IPS-15b (cell line): Measurements from ENCODE around the gene NT5DC3.
"Not testable (repeated sequence)": the region's sequence is repeated elsewhere in the genome, so short reads cannot be mapped to it uniquely, and the experiment has no call there.

Experiments used
- H3K27me3 ChIP-seq: one replicate; pipeline ENCODE4 v1.6.1; 2013; ENCODE audit warnings: low read length; ENCODE audit not compliant: control insufficient read depth, insufficient read depth
- H3K36me3 ChIP-seq: one replicate; pipeline ENCODE4 v1.6.1; 2013; ENCODE audit warnings: low read length; ENCODE audit not compliant: control insufficient read depth, insufficient read depth
- H3K4me1 ChIP-seq: one replicate; pipeline ENCODE4 v1.6.1; 2013; ENCODE audit warnings: mild to moderate bottlenecking, low read length; ENCODE audit not compliant: control insufficient read depth, insufficient read depth
- H3K4me3 ChIP-seq: one replicate; pipeline ENCODE4 v1.5.1; 2013; ENCODE audit warnings: low read depth, low read length
- H3K9ac ChIP-seq: one replicate; pipeline ENCODE4 v1.6.1; 2013; ENCODE audit warnings: low read depth, mild to moderate bottlenecking, low read length
- H3K9me3 ChIP-seq: one replicate; pipeline ENCODE4 v1.6.1; 2013; ENCODE audit warnings: mild to moderate bottlenecking, low read length; ENCODE audit not compliant: control insufficient read depth, insufficient read depth

The NT5DC3 gene

DNA sequence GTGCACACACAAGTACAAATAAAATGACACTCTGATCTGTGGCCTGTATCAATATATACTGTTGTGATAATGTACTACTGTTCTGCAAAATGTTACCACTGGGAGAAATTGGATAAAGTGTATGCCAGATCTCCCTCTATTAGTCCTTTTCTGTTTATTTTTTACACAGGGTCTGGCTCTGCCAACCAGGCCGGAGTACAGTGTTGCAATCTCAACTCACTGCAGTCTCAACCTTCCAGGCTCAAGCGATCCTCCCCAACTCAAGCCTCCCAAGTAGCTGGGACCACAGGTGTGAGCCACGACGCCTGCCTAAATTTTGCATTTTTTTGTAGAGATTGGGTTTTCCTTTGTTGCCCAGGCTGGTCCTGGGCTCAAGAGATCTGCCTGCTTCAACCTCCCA, 1.9 kb downstream of the NT5DC3 start:
- Histone ChIP-seq H3K4me3 (no peak overlapping the region), H3K4me1 (no peaks in the 10 kb centered on the region), H3K36me3 (no peaks in the 10 kb centered on the region), H3K9ac (no peak overlapping the region), H3K27me3 (peaks cover 7% of the 10 kb centered on the region), H3K9me3 (no peaks in the 10 kb centered on the region)

DNA sequence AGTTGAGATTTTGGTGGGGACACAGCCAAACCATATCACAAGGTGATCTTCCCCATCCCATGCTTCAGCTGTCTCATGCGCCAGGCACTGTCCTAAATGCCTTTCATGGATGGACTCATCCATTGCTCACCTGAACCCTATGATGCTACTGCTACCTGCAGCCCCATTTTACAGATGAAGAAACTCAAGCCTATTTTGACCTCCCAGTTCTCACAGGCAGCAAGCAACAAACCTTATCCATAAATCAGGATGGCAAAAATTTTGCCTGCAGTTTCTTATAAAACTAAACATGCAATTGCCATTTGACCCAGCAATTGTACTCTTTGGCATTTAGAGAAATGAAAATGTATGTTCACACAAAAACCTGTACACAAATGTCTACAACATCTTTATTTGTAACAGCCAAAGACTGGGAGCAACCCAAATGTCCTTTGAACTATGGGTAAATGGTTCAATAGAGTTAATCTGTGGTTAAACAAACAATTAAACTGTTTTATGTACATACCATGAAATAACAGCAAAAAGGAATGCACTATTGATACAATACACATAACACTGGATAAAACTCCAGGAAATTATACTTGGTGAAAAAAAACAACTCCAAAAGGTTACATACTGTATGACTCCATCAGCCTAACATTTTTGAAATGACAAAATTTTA, 2.6 kb downstream of the NT5DC3 start:
- Histone ChIP-seq H3K4me3 (no peak overlapping the region), H3K9me3 (no peaks in the 10 kb centered on the region), H3K4me1 (no peaks in the 10 kb centered on the region)

DNA sequence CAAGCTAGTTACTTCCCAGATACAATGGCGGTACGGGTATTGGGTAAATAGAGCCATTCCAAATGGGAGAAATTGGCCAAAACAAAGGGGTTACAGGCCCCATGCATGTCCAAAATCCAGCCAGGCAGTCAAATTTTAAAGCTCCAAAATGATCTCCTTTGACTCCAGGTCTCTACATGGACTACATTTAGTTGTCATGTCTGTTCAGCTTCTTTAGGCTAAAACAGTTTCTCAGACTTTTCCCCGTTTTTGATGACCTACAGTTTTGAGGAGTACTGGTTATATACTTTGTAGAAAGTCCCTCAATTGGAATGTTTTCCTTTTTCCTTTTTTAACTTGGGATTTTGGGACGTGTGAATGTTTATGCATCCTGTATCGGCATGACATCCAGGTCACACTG, 4.7 kb downstream of the NT5DC3 start:
- no peaks in the 10 kb centered on the region for H3K36me3 ChIP-seq
- H3K9me3 ChIP-seq = no peaks in the 10 kb centered on the region

More for the DNA sequence above, 2.6 kb downstream of the NT5DC3 start:
- Histone ChIP-seq H3K9ac (no peak overlapping the region), H3K36me3 (no peaks in the 10 kb centered on the region), H3K27me3 (peaks cover 7% of the 10 kb centered on the region)

DNA sequence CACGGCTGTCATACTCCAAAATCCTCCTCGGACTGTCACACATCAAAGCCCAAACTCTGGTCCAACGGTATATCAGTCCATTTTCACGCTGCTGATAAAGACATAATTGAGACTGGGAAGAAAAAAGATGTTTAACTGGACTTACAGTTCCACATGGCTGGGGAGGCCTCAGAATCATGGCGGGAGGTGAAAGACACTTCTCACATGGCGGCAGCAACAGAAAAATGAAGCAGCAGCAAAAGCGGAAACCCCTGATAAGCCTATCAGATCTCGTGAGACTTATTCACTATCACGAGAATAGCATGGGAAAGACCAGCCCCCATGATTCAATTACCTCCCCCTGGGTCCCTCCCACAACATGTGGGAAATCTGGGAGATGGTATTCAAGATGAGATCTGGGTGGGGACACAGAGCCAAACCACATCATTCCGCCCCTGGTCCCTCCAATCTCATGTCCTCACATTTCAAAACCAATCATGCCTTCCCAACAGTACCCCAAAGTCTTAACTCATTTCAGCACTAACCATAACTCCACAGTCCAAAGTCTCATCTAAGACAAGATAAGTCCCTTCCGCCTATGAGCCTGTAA, 5.2 kb downstream of the NT5DC3 start:
- not testable (repeated sequence) for H3K4me1 ChIP-seq, H3K9me3 ChIP-seq, H3K4me3 ChIP-seq

More for the DNA sequence above, 4.7 kb downstream of the NT5DC3 start:
- Histone ChIP-seq H3K4me3 (no peak overlapping the region), H3K27me3 (peaks cover 7% of the 10 kb centered on the region), H3K9ac (no peak overlapping the region), H3K4me1 (no peaks in the 10 kb centered on the region)

DNA sequence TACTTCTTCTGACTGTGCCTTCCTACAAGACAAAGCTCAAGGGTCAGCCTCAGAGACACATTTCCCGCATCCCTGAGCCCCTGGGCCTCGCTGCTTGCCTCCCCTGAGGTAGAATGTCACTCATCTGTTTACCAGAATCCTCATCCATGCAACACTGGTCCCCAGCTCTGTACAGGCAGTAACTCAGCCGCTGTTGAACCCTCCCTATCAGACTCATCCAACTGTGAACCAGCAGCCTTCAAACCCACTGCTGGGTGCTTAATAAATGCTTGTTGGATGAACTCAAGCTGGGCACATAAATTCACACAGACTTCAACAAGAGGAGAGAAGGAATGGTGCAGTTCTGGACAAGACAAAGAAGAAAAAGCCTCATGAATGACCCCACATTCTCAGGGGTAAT, 6.1 kb downstream of the NT5DC3 start:
- no peaks in the 10 kb centered on the region for H3K9me3 ChIP-seq
- no peak overlapping the region for H3K4me3 ChIP-seq
- H3K27me3 ChIP-seq = peaks cover 4% of the 10 kb centered on the region
- H3K4me1 ChIP-seq = no peaks in the 10 kb centered on the region
- H3K9ac ChIP-seq = no peak overlapping the region
- H3K36me3 ChIP-seq = no peaks in the 10 kb centered on the region

More for the DNA sequence above, 5.2 kb downstream of the NT5DC3 start:
- H3K27me3 ChIP-seq, H3K9ac ChIP-seq, H3K36me3 ChIP-seq: not testable (repeated sequence)

DNA sequence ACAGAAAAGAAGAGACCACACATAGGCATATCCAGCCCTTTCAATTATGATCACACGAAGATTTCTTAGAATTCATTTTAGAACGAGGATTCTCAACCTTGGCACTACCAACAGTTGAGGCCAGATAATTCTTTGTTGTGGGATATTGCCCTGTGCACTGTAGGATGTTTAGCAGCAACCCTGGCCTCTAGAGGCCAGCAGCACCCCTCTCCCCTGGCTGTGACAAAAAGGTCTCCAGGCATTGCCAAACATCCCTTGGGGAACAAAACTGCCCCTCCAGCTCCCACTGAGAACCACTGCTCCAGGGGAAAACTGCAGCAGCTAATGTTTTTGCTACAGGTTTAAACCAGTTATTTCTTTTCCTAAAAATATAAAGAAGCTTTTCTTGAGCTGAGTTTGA, 7.1 kb downstream of the NT5DC3 start:
- H3K36me3 ChIP-seq = no peaks in the 10 kb centered on the region
- H3K27me3 ChIP-seq = no peaks in the 10 kb centered on the region
- no peak overlapping the region for H3K9ac ChIP-seq
- H3K4me3 ChIP-seq = no peak overlapping the region
- no peaks in the 10 kb centered on the region for H3K9me3 ChIP-seq
- H3K4me1 ChIP-seq = no peaks in the 10 kb centered on the region

DNA sequence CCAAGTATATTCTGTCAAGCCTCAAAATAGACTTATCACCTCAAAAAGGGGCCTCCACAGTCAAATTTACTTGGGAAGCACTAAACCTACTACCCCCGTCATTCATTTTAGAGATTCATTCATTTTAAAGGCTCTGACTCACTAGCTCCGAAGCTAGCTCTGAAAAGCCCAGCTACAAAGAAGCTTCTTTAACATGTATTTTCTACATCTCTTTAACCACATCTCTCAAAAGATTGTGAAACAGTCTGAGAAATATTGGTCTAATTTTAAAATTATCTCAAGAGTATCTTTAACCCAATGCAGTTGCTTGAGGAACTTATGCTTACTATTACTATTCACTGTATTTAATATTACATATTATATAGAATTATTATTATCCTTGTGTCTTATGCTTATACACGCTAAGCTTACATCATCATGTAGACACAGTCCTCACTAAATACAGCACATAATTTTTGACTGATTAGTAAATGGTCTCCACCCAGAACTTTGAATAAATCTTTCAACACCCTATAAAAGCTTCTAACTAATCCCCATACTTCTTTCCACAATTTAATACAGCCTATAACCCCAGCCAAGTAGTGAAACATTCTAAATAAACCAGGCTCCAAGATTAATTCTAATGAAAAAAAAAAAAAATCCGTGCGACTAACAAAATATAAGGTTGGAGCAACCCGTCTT, 7.8 kb downstream of the NT5DC3 start:
- H3K9ac ChIP-seq = no peak overlapping the region
- H3K4me3 ChIP-seq = no peak overlapping the region

DNA sequence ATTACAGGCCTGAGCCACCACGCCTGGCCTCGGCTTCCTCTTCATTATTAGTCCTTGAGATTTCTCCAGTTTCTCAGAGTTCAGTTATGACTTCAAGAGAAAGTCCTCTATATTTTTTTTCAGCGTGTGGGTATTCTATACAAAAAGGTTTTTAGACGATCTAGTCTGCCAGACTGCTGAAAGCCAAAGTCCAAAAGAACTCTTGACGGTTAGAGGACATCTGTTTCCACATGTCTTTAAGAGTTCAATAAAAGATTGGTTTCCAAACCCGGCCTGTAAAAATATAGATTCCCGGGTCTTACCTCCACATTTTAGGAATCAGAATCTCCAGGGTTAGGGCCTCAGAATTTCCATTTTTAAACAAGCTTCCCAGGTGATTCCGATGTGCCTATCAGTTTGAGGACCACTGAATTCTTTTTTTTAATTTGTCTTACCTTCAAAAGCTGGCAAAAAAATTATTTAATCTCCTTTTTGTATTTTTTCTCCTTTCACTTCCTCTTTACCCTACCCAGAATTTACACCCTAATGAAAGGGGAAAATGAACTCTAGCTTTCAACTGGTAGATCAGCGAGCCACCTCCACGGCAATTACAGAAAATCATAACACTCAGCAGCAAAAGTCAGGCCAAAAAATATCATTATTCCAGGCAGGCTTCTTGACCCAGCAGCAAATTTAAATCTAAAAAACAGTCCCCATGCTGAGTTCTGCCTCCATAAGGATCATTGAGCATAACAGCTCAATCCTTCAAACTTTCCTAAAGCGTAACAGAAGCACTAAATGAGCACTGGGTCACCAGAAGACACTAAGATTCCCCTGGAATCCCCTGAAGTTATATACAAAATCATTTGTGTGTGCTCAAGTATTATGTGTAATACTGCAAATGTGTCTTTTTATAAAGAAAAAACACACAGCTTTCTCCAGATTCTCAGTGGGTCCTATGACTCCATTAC, 8.7 kb downstream of the NT5DC3 start:
- no peaks in the 10 kb centered on the region for H3K4me1 ChIP-seq
- no peak overlapping the region for H3K9ac ChIP-seq
- no peaks in the 10 kb centered on the region for H3K27me3 ChIP-seq
- H3K4me3 ChIP-seq = no peak overlapping the region
- H3K9me3 ChIP-seq = no peaks in the 10 kb centered on the region
- H3K36me3 ChIP-seq = no peaks in the 10 kb centered on the region

More for the DNA sequence above, 7.8 kb downstream of the NT5DC3 start:
- Histone ChIP-seq H3K9me3 (no peaks in the 10 kb centered on the region), H3K4me1 (no peaks in the 10 kb centered on the region), H3K36me3 (no peaks in the 10 kb centered on the region), H3K27me3 (no peaks in the 10 kb centered on the region)

DNA sequence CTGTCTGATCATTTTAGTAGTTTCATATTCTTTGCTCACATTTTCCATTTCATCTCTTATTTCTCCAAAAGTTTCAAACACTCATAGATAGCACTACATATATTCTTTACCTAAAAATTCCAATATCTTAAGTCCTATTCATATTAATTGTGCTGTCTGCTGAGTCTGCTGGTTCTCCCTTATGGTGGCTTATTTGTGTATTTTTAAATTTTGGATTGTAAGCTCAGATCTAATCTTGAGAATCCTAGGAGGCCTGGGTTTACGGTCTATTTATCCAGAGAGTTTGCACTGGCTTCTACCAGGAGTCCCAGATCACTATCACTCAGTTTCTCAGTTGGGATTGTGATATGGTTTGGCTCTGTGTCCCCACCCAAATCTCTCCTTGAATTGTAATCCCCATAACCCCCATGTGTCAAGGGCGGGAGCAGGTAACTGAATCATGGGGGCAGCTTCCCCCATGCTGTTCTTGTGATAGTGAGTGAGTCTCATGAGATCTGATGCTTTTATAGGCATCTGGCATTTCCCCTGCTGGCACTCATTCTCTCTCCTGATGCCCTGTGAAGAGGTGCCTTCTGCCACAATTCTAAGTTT, 10.2 kb downstream of the NT5DC3 start:
- H3K36me3 ChIP-seq = no peaks in the 10 kb centered on the region
- no peaks in the 10 kb centered on the region for H3K4me1 ChIP-seq
- H3K9ac ChIP-seq = no peak overlapping the region
- no peaks in the 10 kb centered on the region for H3K9me3 ChIP-seq
- H3K4me3 ChIP-seq = no peak overlapping the region
- no peaks in the 10 kb centered on the region for H3K27me3 ChIP-seq

DNA sequence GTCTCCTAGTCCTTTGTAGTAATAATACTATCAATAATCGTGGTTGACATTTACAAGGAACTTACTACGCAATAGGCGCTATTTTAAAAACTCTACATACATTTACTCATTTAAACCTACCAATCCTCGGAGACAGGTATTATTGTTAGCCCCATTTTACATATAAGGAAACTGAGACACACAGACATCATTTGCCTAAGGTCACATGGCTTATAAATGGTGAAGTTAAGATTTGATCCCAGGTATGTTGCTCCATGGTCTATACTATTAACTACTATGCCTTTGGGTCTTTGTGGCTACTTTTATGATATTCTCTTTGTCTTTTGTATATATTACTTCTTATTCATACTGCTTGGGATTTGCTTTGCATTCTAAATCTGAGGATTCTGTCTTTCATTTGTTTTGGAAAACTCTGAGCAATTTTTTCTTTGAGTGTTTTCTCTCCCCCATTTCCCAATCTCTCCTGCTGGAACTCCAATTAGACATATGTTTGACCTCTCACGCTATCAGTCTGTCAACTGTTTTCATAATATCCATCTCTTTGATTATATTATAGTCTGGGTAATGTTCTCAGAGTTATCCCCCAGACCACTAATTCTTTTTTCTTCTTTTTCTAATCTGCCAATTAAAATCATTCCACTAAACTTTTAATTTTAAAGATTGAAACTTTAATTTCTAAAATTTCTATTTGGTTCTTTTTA, 10.9 kb downstream of the NT5DC3 start:
- no peaks in the 10 kb centered on the region for H3K27me3 ChIP-seq
- no peaks in the 10 kb centered on the region for H3K4me1 ChIP-seq
- no peak overlapping the region for H3K4me3 ChIP-seq
- H3K9me3 ChIP-seq = no peaks in the 10 kb centered on the region
- H3K9ac ChIP-seq = no peak overlapping the region
- H3K36me3 ChIP-seq = no peaks in the 10 kb centered on the region

DNA sequence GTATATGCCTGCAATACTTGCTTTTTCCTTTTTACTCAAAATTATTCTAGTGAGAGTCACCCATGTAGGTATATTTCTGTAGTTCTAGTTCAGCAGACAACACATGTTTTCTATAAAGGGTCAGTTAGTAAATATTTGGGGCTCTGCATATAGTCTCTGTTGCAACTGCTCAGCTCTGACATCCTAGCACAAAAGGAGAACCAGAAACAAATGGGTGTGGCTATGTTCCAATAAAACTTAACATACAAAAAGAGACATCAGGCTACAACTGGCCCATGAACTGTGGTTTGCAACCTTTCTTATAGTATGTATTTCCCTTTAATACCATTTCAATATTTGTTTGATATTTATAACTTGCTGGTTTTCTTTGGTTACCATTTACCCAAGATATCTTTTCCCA, 11.9 kb downstream of the NT5DC3 start:
- no peak overlapping the region for H3K9ac ChIP-seq
- H3K4me1 ChIP-seq = no peaks in the 10 kb centered on the region
- no peaks in the 10 kb centered on the region for H3K36me3 ChIP-seq
- no peaks in the 10 kb centered on the region for H3K27me3 ChIP-seq
- no peak overlapping the region for H3K4me3 ChIP-seq
- H3K9me3 ChIP-seq = no peaks in the 10 kb centered on the region
